NCI-H510A treated with DMSO at 0.1 percent for 48 hours (cell line): ENCODE results near the gene U2AF1L4.
A peak's percentile ranks its signal among the peaks of the same experiment; 100 is the strongest.

Experiments
- DNase-seq: peaks from one replicate; lab custom pipeline; 2025; lab: John Stamatoyannopoulos, UW

The U2AF1L4 gene

DNA sequence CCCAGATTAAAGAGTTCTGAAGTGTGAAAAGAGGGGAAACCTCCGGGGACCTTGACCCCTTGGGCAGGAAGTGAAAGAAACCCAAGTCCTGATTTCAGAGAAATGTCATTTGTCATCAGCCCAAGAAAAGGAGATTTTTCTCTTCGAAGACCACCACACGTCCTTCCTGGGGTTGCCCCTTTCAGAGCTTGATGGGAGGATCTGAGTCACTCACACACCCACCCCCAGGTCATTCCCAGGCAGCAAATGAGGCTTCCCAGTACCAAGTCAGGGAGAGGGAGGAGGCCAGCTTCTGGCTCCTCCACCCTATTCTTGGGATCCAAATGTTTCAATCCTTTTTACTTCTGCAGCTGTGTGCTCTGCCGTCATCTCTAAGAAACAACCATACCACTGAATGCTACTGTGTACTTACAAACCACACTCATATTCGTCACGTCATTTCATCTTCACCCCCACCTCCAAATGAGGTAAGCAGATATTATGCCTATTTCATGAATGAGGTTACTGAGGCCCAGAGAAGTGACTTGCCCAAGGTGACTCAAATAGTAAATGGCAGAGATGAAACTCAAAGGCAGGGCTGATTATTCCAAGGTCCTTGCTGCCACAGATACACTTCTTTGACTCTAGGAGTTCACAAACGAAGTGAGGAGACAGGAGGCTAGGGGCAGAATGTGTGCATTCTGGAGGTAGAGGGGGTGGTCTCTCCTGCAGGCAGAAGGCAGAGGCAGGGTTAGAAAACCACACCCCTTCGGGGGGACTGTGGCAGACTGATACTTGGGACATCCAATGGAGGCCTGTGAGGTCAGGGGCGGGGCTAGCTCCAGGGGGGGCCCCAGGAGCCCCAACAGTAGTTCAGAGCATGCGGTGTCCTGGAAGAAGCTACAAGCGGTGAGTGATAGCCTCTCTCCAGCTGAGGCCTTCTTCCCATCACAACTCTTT lies 32.4 kb downstream of the U2AF1L4 start:
- no peak for DNase-seq

- DNase-seq: no peak
These were observed 34.2 kb downstream of the U2AF1L4 start for GRCh38 chr19:35710784-35711723.

DNA sequence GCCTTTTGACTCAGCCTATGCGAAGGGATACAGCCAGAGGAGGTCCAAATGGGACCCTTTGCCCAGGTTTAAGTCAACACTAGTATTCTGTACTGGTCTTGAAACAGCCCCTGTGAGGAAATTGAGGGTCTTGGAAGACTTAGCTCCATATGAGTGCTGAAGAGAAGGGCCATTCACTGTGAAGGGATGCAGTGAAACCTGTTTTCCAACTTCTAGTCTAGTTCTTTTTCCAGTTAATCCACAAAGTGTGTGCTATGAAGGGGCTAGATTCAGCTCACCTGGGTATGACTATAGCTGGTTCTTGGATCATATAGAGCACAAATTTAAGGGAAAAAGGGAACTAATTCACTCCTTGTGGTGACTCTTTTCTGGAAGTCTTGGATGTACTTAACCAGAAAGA lies 36.8 kb downstream of the U2AF1L4 start:
- DNase-seq: no peak

DNA sequence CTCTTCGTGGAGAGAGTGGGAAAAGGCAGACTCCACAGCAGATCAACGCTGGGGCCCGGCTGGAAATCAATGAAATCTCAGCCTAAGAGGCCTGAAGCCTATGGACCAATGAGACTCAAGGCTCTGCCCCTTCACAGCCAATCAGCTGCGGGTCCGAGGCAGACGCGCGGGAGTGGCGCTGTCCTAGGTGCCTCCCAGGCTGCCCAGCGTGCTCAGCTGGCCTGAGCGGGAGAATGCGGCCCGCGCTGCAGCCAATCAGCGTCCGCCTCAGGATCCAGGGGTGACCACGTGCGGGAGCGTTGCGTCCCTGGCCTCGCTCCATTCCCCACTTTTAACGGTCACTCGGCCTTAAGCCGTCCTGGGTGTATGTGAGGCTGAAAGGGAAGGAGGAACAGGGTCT lies 41.0 kb downstream of the U2AF1L4 start, which contains the start of gene ZBTB32:
ZBTB32 (plus strand) TSS at position 341 of the 400 bp plus-strand sequence. CDS start 10,069 bp downstream, outside the sequence.
- DNase-seq: no peak

- no peak for DNase-seq
These were observed 41.9 kb downstream of the U2AF1L4 start for GRCh38 chr19:35703343-35703742.

DNA sequence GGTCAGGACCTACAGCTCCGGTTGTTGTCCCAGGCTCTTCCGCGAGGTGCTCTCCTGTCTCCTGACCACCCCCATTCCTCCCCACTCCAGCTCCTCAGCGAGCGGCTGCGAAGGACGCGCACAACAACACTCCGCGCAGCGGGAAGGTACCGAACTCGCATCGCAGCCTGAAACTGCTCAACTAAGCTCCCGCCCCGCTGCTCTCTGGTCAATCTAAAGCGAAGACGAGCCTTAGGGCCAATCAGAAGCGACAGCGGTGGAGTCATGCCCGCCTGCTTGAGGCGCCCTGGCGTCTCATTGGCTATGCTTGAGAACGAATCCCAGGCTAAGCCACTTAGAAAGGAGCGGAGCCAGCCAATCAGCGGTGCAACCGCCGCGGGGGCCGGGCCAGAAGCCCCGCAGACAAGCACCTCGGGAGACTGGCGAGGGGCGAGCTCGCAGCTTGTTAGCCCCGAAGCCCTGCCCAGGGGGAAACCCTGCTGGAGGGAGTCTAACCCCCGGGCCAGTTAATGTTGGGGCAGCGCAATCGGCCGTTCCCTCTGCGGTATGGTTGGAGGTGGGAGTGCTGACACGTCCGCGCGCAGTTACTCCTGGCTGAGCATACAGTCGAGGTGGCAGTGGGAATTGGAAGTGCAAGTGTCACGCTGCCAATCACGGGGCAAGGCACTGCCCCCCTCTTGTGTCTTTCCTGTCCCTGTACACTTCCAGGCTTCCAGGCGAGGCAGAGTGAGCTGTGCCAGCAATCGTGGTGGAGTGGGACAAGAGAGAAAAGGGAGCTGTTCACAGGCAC lies 42.8 kb downstream of the U2AF1L4 start:
- peak; percentile 96 for DNase-seq

GRCh38 chr19:35696835-35697234 lies 48.4 kb downstream of the U2AF1L4 start:
- DNase-seq: no peak

- no peak for DNase-seq
These were observed 49.3 kb downstream of the U2AF1L4 start for GRCh38 chr19:35695895-35696422.

DNA sequence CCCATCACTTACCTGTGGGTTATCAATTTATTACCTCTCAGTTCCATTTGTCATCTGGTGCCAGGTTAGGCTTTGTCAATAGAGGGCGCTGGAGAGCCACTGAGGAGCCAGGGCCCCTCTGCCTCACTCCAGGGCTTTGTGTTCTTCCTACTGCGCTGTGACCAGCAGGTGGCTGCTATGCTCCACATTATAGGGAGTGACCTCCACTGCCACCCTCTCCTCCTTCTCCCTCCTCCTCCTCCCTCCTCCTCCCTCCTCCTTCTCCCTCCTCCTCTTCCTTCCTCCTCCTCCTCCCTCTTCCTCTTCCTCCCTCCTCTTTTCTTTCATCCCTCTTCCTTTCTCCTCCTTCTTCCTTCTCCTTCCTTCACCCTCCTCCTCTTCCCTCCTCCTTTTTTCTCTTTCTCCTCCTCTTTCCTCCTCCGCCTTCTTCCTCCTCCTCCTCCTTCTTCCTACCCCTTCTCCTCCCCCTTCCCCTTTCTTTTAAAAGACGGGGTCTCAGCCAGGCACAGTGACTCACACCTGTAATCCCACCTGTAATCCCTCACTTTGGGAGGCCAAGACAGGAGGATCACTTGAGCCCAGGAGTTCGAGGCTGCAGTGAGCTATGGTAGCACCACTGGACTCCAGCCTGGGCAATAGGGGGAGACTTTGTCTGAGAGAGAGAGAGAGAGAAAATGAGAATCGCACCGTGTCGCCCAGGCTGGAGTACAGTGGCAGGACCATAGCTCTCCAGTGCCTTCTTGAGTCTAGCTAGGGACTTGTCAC lies 51.2 kb downstream of the U2AF1L4 start:
- peak; percentile 80 for DNase-seq

- DNase-seq: no peak
These were observed 51.8 kb downstream of the U2AF1L4 start for GRCh38 chr19:35693422-35693821.
